Cortex of kidney (tissue), 1 donor: ENCODE data around the gene NSUN3.
"Not testable (repeated sequence)": the region's sequence is repeated elsewhere in the genome, so short reads cannot be mapped to it uniquely, and the experiment has no call there.

Experiments
- DNase-seq: peaks from one replicate; lab custom pipeline; 2025; lab: John Stamatoyannopoulos, UW

NSUN3 gene

GRCh38 chr3:94069194-94069813 is 6.4 kb downstream of the NSUN3 start:
- no peak for DNase-seq

- no peak for DNase-seq
Observed at GRCh38 chr3:94070341-94070911, 7.6 kb downstream of the NSUN3 start.

- DNase-seq, result no peak
Observed at GRCh38 chr3:94071713-94072284, 8.9 kb downstream of the NSUN3 start.

GRCh38 chr3:94076055-94076454 is 13.2 kb downstream of the NSUN3 start:
- no peak for DNase-seq

GRCh38 chr3:94080552-94080951 is 17.7 kb downstream of the NSUN3 start:
- DNase-seq, result not testable (repeated sequence)

- no peak for DNase-seq
Observed at GRCh38 chr3:94081884-94082283, 19.0 kb downstream of the NSUN3 start.

- no peak for DNase-seq
Observed at GRCh38 chr3:94082391-94082937, 19.6 kb downstream of the NSUN3 start.

GRCh38 chr3:94083261-94083660 is 20.4 kb downstream of the NSUN3 start:
- no peak for DNase-seq

GRCh38 chr3:94089126-94089525 is 26.3 kb downstream of the NSUN3 start:
- no peak for DNase-seq

- no peak for DNase-seq
Observed at GRCh38 chr3:94092086-94092485, 29.2 kb downstream of the NSUN3 start.

GRCh38 chr3:94093151-94093550 is 30.3 kb downstream of the NSUN3 start:
- no peak for DNase-seq

GRCh38 chr3:94095111-94095510 is 32.2 kb downstream of the NSUN3 start:
- no peak for DNase-seq

GRCh38 chr3:94098452-94098851 is 35.6 kb downstream of the NSUN3 start:
- no peak for DNase-seq

- no peak for DNase-seq
Observed at GRCh38 chr3:94099311-94099710, 36.5 kb downstream of the NSUN3 start.

- no peak for DNase-seq
Observed at GRCh38 chr3:94101860-94102259, 39.0 kb downstream of the NSUN3 start.

- DNase-seq, result no peak
Observed at GRCh38 chr3:94106268-94106667, 43.4 kb downstream of the NSUN3 start.

GRCh38 chr3:94110232-94110631 is 47.4 kb downstream of the NSUN3 start:
- not testable (repeated sequence) for DNase-seq

- no peak for DNase-seq
Observed at GRCh38 chr3:94110854-94111253, 48.0 kb downstream of the NSUN3 start.

GRCh38 chr3:94114666-94115065 is 51.8 kb downstream of the NSUN3 start:
- DNase-seq, result no peak

- no peak for DNase-seq
Observed at GRCh38 chr3:94115482-94115881, 52.6 kb downstream of the NSUN3 start.

- DNase-seq, result no peak
Observed at GRCh38 chr3:94117729-94118128, 54.9 kb downstream of the NSUN3 start.

GRCh38 chr3:94118390-94118789 is 55.5 kb downstream of the NSUN3 start:
- DNase-seq, result no peak

- no peak for DNase-seq
Observed at GRCh38 chr3:94121161-94121560, 58.3 kb downstream of the NSUN3 start.
